Breast epithelium (tissue), 3 donors: ENCODE results near the gene RTKN2.

Source experiments
- CTCF ChIP-seq, 3 donors: fragments of 450-650 bp; IDR thresholded peaks; one replicate each; pipeline ENCODE4 v1.5.1; 2016 to 2017; ENCODE audit warnings: antibody characterized with exemption in 3 of 3, mild to moderate bottlenecking in 3 of 3, moderate library complexity in 3 of 3
- POLR2A ChIP-seq: fragments of 450-650 bp; IDR thresholded peaks from one replicate; pipeline ENCODE4 v1.6.1; 2016; ENCODE audit warnings: antibody characterized with exemption, mild to moderate bottlenecking, moderate library complexity

GRCh38 chr10:62149621-62150020 is 119.0 kb downstream of the RTKN2 start:
- no peak for TF ChIP-seq CTCF (IDR thresholded peaks at IDR 0.05)
- no peak for TF ChIP-seq POLR2A
